SIG-M5 (cell line): ENCODE results near the gene ETV3L.
"Not testable (repeated sequence)": the region's sequence is repeated elsewhere in the genome, so short reads cannot be mapped to it uniquely, and the experiment has no call there.

Experiments
- DNase-seq: peaks from one replicate; lab custom pipeline; 2025; lab: John Stamatoyannopoulos, UW

The ETV3L gene

GRCh38 chr1:157077394-157077793 is 22.2 kb downstream of the ETV3L start:
- DNase-seq = no peak

DNA sequence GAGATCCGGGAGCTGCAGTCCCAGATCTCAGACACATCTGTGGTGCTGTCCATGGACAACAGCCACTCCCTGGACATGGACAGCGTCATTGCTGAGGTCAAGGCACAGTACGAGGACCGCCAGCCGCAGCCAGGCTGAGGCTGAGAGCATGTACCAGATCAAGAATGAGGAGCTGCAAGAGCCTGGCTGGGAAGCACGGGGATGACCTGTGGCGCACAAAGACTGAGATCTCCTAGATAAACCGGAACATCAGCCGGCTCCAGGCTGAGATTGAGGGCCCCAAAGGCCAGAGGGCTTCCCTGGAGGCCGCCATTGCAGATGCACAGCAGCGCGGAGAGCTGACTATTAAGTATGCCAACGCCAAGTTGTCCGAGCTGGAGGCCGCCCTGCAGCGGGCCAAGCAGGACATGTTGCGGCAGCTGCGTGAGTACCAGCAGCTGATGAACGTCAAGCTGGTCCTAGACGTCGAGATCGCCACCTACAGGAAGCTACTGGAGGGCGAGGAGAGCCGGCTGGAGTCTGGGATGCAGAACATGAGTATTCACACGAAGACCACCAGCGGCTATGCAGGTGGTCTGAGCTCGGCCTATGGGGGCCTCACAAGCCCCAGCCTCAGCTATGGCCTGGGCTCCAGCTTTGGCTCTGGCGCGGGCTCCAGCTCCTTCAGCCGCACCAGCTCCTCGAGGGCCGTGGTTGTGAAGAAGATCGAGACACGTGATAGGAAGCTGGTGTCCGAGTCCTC is 25.5 kb downstream of the ETV3L start:
- DNase-seq = no peak

- DNase-seq = no peak
Observed at GRCh38 chr1:157069601-157070000, 30.0 kb downstream of the ETV3L start.

DNA sequence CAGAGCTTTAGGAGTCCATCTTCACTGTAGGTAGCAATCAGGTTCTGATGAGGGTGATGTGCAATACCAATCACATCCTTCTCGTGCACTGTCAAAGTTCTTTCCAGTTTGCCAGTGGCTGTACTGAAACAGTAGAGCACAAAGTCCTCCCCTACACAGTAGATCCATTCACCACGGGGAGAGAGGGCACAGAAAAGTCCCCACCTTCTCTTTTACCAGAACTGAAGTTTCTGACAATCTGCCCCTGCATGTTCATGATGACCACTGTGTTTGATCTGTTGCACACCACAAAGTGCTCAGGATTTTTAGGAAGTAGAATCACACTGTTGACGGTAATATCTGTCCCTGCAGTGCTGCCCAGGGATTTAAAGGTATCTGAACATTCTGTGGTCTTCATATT is 40.4 kb downstream of the ETV3L start:
- not testable (repeated sequence) for DNase-seq

DNA sequence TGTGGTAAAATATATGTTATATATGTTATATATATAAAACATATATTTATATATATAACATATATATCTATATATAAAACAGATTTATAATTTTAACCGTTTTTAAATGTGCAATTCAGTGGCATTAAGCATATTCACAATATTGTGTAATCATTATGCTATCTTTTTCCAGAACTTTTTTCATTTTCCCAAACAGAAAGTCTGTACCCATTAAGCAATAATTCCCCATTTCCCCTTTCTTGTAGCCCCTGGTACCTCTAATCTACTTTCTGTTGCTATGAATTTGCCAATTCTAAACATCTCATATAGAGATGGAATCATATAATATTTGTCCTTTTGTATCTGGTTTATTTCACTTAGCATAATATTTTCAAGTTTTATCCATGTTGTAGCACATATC is 43.3 kb downstream of the ETV3L start:
- DNase-seq = no peak

DNA sequence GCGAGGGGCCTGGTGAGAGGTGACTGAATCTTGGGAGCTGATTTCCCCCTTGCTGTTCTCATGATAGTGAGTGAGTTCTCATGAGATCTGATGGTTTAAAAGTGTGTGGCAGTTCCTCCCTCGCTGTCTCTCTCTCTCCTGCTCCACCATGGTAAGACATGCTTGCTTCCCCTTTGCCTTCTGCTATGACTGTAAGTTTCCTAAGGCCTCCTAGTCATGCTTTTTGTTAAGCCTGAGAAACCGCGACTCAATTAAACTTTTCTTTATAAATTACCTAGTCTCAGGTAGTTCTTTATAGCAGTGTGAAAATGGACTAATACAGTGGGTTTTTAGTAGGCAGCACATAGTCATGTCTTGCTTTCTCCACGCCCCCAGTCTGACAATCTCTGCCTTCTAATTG is 43.9 kb downstream of the ETV3L start:
- not testable (repeated sequence) for DNase-seq

DNA sequence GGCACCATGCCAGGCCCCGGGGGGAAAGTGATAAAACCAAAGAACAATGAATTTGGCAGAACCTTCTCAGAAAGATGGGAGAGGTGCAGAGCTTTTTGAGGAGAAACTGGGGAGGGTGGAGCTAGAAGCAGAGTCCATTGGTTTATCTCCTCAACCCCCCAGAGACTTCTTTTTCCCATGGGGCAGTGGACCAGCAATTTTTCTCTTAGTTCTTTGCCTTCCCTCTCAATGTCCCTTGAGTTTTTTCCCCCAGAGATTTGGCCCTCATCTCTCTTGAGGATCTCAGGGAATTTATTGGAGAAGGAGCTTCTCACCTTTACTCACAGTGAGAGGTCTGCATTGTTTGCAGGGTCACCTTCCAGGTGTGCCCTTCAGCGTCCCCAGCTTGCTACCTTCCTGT is 48.8 kb downstream of the ETV3L start:
- DNase-seq = no peak

GRCh38 chr1:157047062-157047410 is 52.6 kb downstream of the ETV3L start:
- no peak for DNase-seq

DNA sequence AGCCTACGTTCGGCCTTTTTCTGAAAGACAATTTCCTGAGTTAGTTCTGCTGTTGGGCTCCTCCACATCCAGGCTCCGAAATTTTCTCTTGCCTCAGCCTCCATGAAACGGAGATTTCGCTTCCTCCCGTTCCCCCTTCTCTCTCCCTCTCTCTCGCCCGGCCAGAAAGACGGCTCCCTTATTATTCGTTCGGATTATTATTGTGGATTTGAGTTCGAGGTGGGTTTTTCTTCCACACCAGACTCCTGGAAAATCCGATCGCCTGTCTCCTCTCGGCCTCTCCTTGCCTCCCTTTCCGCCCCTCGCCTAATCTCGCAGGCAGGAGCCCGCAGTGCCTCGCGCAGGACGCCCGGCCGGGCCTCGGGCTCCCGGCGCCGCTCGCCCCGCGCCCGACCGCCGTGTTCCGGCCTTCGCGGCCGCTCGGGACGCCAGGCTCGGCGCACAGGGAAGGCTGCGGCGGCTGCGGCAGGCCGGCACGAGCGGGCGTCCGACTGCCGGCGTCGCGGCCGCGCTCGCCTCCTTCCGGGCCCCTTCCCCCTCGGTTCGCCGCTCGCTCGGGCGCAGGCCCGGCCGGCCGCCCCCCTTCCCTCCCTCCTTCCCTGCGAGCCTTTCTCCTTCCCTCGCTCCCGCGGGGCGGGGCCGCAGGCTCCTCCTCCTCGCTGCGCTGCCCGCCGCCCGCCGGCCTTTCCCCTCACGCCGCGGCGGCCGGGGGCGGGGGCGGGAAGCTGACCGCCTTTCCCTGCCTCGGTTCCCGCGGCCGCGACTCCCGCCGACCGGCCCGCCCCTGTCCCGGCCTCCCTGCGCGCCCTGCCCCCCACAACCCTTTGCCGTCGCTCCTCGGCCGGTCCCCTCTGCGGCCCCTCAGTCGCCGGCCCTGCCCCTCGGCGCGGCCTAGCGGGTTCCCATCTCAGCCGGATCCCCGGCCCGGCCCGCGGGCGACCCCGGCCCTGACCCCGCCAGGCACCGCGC is 54.1 kb downstream of the ETV3L start, which contains the start of gene ARHGEF11:
TSS of gene ARHGEF11 (minus strand) at position 493 of the 969 bp plus-strand sequence. CDS start 1,412 bp downstream, outside the sequence.
- no peak for DNase-seq

- no peak for DNase-seq
Observed at GRCh38 chr1:157044326-157044725, 55.3 kb downstream of the ETV3L start.

- DNase-seq = no peak
Observed at GRCh38 chr1:157043685-157044084, 55.9 kb downstream of the ETV3L start.

GRCh38 chr1:157042846-157043245 is 56.8 kb downstream of the ETV3L start:
- no peak for DNase-seq
